ENCODE data around the gene LAMA2. TPM values are rescaled to one million over a fixed set of nuclear protein-coding genes. Genes with fewer than 3 reads are reported as not detected.

Gene LAMA2
- total RNA-seq, 3 donors from 2014 or later (not counting 1 experiment from before 2014, with no cell fraction given): 2.1 to 5.3 (median 3.6) TPM

GRCh38 chr6:129543981-129544380 is 661.0 kb downstream of the LAMA2 start:
- H3K9me3 Mint-ChIP-seq: no peaks in the 10 kb centered on the region
- DNase-seq (no peak), ATAC-seq (no peak)
- Histone ChIP-seq H3K4me3 (ENCODE audit: low read length) (no peak overlapping the region), H3K27ac (ENCODE audit: low read length) (no peak overlapping the region), H3K4me1 (ENCODE audit: control insufficient read depth, insufficient read depth, low read length) (no peaks in the 10 kb centered on the region), H3K27me3 (ENCODE audit: control insufficient read depth, insufficient read depth, low read length) (no peaks in the 10 kb centered on the region), H3K36me3 (ENCODE audit: control insufficient read depth, insufficient read depth, low read length) (no peaks in the 10 kb centered on the region), H3K9me3 (ENCODE audit: control insufficient read depth, insufficient read depth, low read length) (no peaks in the 10 kb centered on the region)
- intact Hi-C loops (cut with micrococcal nuclease): no loop called here
- no peak overlapping the region for H3K4me3 Mint-ChIP-seq
- H3K36me3 Mint-ChIP-seq: no peaks in the 10 kb centered on the region
- TF ChIP-seq CTCF (IDR thresholded peaks at IDR 0.05): no peak
- WGBS (ENCODE audit: insufficient coverage): 100% methylated on average over 1 of the region's 2 CpGs
- H3K4me1 Mint-ChIP-seq: no peaks in the 10 kb centered on the region
- no peak overlapping the region for H3K27ac Mint-ChIP-seq
- no peaks in the 10 kb centered on the region for H3K27me3 Mint-ChIP-seq (ENCODE audit: low read depth in 2 of 2)

- H3K36me3 ChIP-seq (ENCODE audit: control insufficient read depth, insufficient read depth, low read length): no peaks in the 10 kb centered on the region
- Mint-ChIP-seq H3K4me1 (no peaks in the 10 kb centered on the region), H3K9me3 (no peaks in the 10 kb centered on the region), H3K27ac (no peak overlapping the region), H3K27me3 (ENCODE audit: low read depth in 2 of 2) (no peaks in the 10 kb centered on the region), H3K4me3 (no peak overlapping the region), H3K36me3 (no peaks in the 10 kb centered on the region)
- no peak overlapping the region for H3K27ac ChIP-seq (ENCODE audit: low read length)
- DNase-seq: no peak
- no peaks in the 10 kb centered on the region for H3K27me3 ChIP-seq (ENCODE audit: control insufficient read depth, insufficient read depth, low read length)
- ATAC-seq: no peak
- intact Hi-C loops (cut with micrococcal nuclease): no loop called here
- no peak for TF ChIP-seq CTCF (IDR thresholded peaks at IDR 0.05)
- H3K4me3 ChIP-seq (ENCODE audit: low read length): no peak overlapping the region
- H3K4me1 ChIP-seq (ENCODE audit: control insufficient read depth, insufficient read depth, low read length): no peaks in the 10 kb centered on the region
- 96% methylated on average over 8 of the region's 8 CpGs for WGBS (ENCODE audit: insufficient coverage)
- no peaks in the 10 kb centered on the region for H3K9me3 ChIP-seq (ENCODE audit: control insufficient read depth, insufficient read depth, low read length)
Measured at GRCh38 chr6:129544892-129545612, 662.1 kb downstream of the LAMA2 start.

GRCh38 chr6:129546702-129547101 is 663.8 kb downstream of the LAMA2 start:
- intact Hi-C loops (cut with micrococcal nuclease): no loop called here
- H3K9me3 Mint-ChIP-seq: no peaks in the 10 kb centered on the region
- no peaks in the 10 kb centered on the region for H3K4me1 Mint-ChIP-seq
- TF ChIP-seq CTCF (IDR thresholded peaks at IDR 0.05): no peak
- ATAC-seq (no peak), DNase-seq (no peak)
- no peak overlapping the region for H3K4me3 ChIP-seq (ENCODE audit: low read length)
- no peaks in the 10 kb centered on the region for H3K36me3 Mint-ChIP-seq
- H3K4me3 Mint-ChIP-seq: no peak overlapping the region
- H3K27ac Mint-ChIP-seq: no peak overlapping the region
- 80% methylated on average over 3 of the region's 4 CpGs for WGBS (ENCODE audit: insufficient coverage)
- H3K27me3 Mint-ChIP-seq (ENCODE audit: low read depth in 2 of 2): no peaks in the 10 kb centered on the region
- no peaks in the 10 kb centered on the region for H3K4me1 ChIP-seq (ENCODE audit: control insufficient read depth, insufficient read depth, low read length)
- no peaks in the 10 kb centered on the region for H3K9me3 ChIP-seq (ENCODE audit: control insufficient read depth, insufficient read depth, low read length)
- H3K27ac ChIP-seq (ENCODE audit: low read length): no peak overlapping the region
- H3K36me3 ChIP-seq (ENCODE audit: control insufficient read depth, insufficient read depth, low read length): no peaks in the 10 kb centered on the region
- no peaks in the 10 kb centered on the region for H3K27me3 ChIP-seq (ENCODE audit: control insufficient read depth, insufficient read depth, low read length)

GRCh38 chr6:129551486-129551885 is 668.5 kb downstream of the LAMA2 start:
- 100% methylated on average over 1 of the region's 1 CpG for WGBS (ENCODE audit: insufficient coverage)
- Mint-ChIP-seq H3K4me3 (no peak overlapping the region), H3K36me3 (no peaks in the 10 kb centered on the region), H3K9me3 (no peaks in the 10 kb centered on the region), H3K27ac (no peak overlapping the region), H3K27me3 (ENCODE audit: low read depth in 2 of 2) (peaks cover 2 to 7% of the 10 kb centered on the region in 2 donors), H3K4me1 (no peaks in the 10 kb centered on the region)
- H3K36me3 ChIP-seq (ENCODE audit: control insufficient read depth, insufficient read depth, low read length): no peaks in the 10 kb centered on the region
- H3K4me1 ChIP-seq (ENCODE audit: control insufficient read depth, insufficient read depth, low read length): no peaks in the 10 kb centered on the region
- intact Hi-C loops (cut with micrococcal nuclease): no loop called here
- ATAC-seq (no peak), DNase-seq (no peak)
- TF ChIP-seq CTCF (IDR thresholded peaks at IDR 0.05): no peak
- H3K27me3 ChIP-seq (ENCODE audit: control insufficient read depth, insufficient read depth, low read length): no peaks in the 10 kb centered on the region
- no peaks in the 10 kb centered on the region for H3K9me3 ChIP-seq (ENCODE audit: control insufficient read depth, insufficient read depth, low read length)
- no peak overlapping the region for H3K27ac ChIP-seq (ENCODE audit: low read length)
- H3K4me3 ChIP-seq (ENCODE audit: low read length): no peak overlapping the region
